Activated naive CD8-positive, alpha-beta T cell (primary cell): Measurements from ENCODE around the gene UPK3B.
"Not testable (repeated sequence)": the region's sequence is repeated elsewhere in the genome, so short reads cannot be mapped to it uniquely, and the experiment has no call there.

Experiments used
- H3K27ac Mint-ChIP-seq: one replicate; pipeline ENCODE4 v1.8.0; 2021; ENCODE audit warnings: mixed read lengths
- H3K27me3 Mint-ChIP-seq: one replicate; pipeline ENCODE4 v1.8.0; 2021; ENCODE audit warnings: mixed read lengths
- H3K36me3 Mint-ChIP-seq: one replicate; pipeline ENCODE4 v1.8.0; 2021; ENCODE audit warnings: mixed read lengths
- H3K4me1 Mint-ChIP-seq: one replicate; pipeline ENCODE4 v1.8.0; 2021; ENCODE audit warnings: low read depth, mixed read lengths
- H3K4me3 Mint-ChIP-seq: one replicate; pipeline ENCODE4 v1.8.0; 2021; ENCODE audit warnings: mild to moderate bottlenecking, mixed read lengths
- H3K9me3 Mint-ChIP-seq: one replicate; pipeline ENCODE4 v1.8.0; 2021; ENCODE audit warnings: low read depth, mixed read lengths

The UPK3B gene

GRCh38 chr7:76482660-76483059, 27.7 kb upstream of the UPK3B start:
- not testable (repeated sequence) for H3K4me1 Mint-ChIP-seq, H3K27me3 Mint-ChIP-seq, H3K9me3 Mint-ChIP-seq, H3K27ac Mint-ChIP-seq, H3K4me3 Mint-ChIP-seq, H3K36me3 Mint-ChIP-seq

- H3K27ac Mint-ChIP-seq, H3K27me3 Mint-ChIP-seq, H3K36me3 Mint-ChIP-seq, H3K4me3 Mint-ChIP-seq, H3K9me3 Mint-ChIP-seq, H3K4me1 Mint-ChIP-seq: not testable (repeated sequence)
These were observed 27.3 kb upstream of the UPK3B start for GRCh38 chr7:76483081-76483480.

GRCh38 chr7:76484456-76484855, 25.9 kb upstream of the UPK3B start:
- H3K4me3 Mint-ChIP-seq, H3K27ac Mint-ChIP-seq, H3K27me3 Mint-ChIP-seq, H3K9me3 Mint-ChIP-seq, H3K36me3 Mint-ChIP-seq, H3K4me1 Mint-ChIP-seq: not testable (repeated sequence)

GRCh38 chr7:76485822-76486610, 24.3 kb upstream of the UPK3B start:
- not testable (repeated sequence) for H3K36me3 Mint-ChIP-seq, H3K4me1 Mint-ChIP-seq, H3K27ac Mint-ChIP-seq, H3K4me3 Mint-ChIP-seq, H3K9me3 Mint-ChIP-seq, H3K27me3 Mint-ChIP-seq

- H3K27ac Mint-ChIP-seq, result peak overlapping the region; percentile 76
These were observed 23.7 kb upstream of the UPK3B start for GRCh38 chr7:76486618-76487017.

GRCh38 chr7:76487969-76488368, 22.4 kb upstream of the UPK3B start:
- H3K36me3 Mint-ChIP-seq, H3K27ac Mint-ChIP-seq, H3K4me1 Mint-ChIP-seq, H3K27me3 Mint-ChIP-seq, H3K9me3 Mint-ChIP-seq, H3K4me3 Mint-ChIP-seq: not testable (repeated sequence)

More at GRCh38 chr7:76486618-76487017, 23.7 kb upstream of the UPK3B start:
- H3K9me3 Mint-ChIP-seq, H3K4me1 Mint-ChIP-seq, H3K36me3 Mint-ChIP-seq, H3K4me3 Mint-ChIP-seq, H3K27me3 Mint-ChIP-seq: not testable (repeated sequence)

- not testable (repeated sequence) for H3K4me3 Mint-ChIP-seq, H3K4me1 Mint-ChIP-seq, H3K36me3 Mint-ChIP-seq, H3K27ac Mint-ChIP-seq, H3K9me3 Mint-ChIP-seq, H3K27me3 Mint-ChIP-seq
These were observed 18.2 kb upstream of the UPK3B start for GRCh38 chr7:76492139-76492538.

- H3K27me3 Mint-ChIP-seq, H3K36me3 Mint-ChIP-seq, H3K4me3 Mint-ChIP-seq, H3K9me3 Mint-ChIP-seq, H3K27ac Mint-ChIP-seq, H3K4me1 Mint-ChIP-seq: not testable (repeated sequence)
These were observed 14.6 kb upstream of the UPK3B start for GRCh38 chr7:76495717-76496116.

GRCh38 chr7:76497918-76498582, 12.3 kb upstream of the UPK3B start:
- H3K27ac Mint-ChIP-seq, H3K4me1 Mint-ChIP-seq: not testable (repeated sequence)

GRCh38 chr7:76498583-76499200, 11.7 kb upstream of the UPK3B start:
- H3K27me3 Mint-ChIP-seq, H3K4me3 Mint-ChIP-seq, H3K36me3 Mint-ChIP-seq, H3K27ac Mint-ChIP-seq, H3K4me1 Mint-ChIP-seq, H3K9me3 Mint-ChIP-seq: not testable (repeated sequence)

More at GRCh38 chr7:76497918-76498582, 12.3 kb upstream of the UPK3B start:
- not testable (repeated sequence) for H3K9me3 Mint-ChIP-seq, H3K36me3 Mint-ChIP-seq, H3K27me3 Mint-ChIP-seq, H3K4me3 Mint-ChIP-seq

- H3K27me3 Mint-ChIP-seq, H3K36me3 Mint-ChIP-seq, H3K27ac Mint-ChIP-seq, H3K4me3 Mint-ChIP-seq, H3K9me3 Mint-ChIP-seq, H3K4me1 Mint-ChIP-seq: not testable (repeated sequence)
These were observed 11.0 kb upstream of the UPK3B start for GRCh38 chr7:76499201-76499923.

GRCh38 chr7:76499924-76500241, 10.5 kb upstream of the UPK3B start:
- not testable (repeated sequence) for H3K9me3 Mint-ChIP-seq, H3K4me1 Mint-ChIP-seq, H3K4me3 Mint-ChIP-seq, H3K36me3 Mint-ChIP-seq, H3K27ac Mint-ChIP-seq, H3K27me3 Mint-ChIP-seq

GRCh38 chr7:76502224-76502623, 8.1 kb upstream of the UPK3B start:
- H3K27me3 Mint-ChIP-seq, H3K27ac Mint-ChIP-seq, H3K36me3 Mint-ChIP-seq, H3K4me1 Mint-ChIP-seq, H3K9me3 Mint-ChIP-seq, H3K4me3 Mint-ChIP-seq: not testable (repeated sequence)

- H3K9me3 Mint-ChIP-seq, H3K36me3 Mint-ChIP-seq, H3K27me3 Mint-ChIP-seq, H3K4me3 Mint-ChIP-seq, H3K4me1 Mint-ChIP-seq, H3K27ac Mint-ChIP-seq: not testable (repeated sequence)
These were observed 7.5 kb upstream of the UPK3B start for GRCh38 chr7:76502836-76503235.

- H3K36me3 Mint-ChIP-seq, H3K27me3 Mint-ChIP-seq, H3K9me3 Mint-ChIP-seq, H3K4me1 Mint-ChIP-seq, H3K4me3 Mint-ChIP-seq, H3K27ac Mint-ChIP-seq: not testable (repeated sequence)
These were observed 7.1 kb upstream of the UPK3B start for GRCh38 chr7:76503244-76503643.
